NCI-H2171 treated with DMSO at 0.1 percent for 48 hours (cell line): ENCODE measurements around the gene PALLD.
"Not testable (repeated sequence)": the region's sequence is repeated elsewhere in the genome, so short reads cannot be mapped to it uniquely, and the experiment has no call there.

Source experiments
- DNase-seq: peaks from one replicate; lab custom pipeline; 2025; lab: John Stamatoyannopoulos, UW

PALLD gene

DNA sequence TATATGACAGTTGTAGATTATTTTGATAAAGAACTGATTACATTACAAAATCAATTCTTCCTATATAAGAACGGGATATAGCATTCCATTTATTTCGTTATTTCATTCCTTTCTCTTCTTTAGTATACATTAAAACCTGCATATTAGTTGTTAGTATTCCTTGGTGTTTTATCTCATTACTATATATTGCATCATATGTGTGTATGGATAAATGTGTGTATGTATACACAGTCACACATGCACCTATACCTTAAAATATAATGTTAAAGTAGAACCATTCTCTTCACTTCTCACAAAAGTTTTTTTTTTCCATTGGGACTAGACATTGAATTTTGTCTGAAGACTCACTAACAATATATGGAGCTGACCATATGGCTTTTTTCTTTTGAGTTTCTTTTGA is 5.3 kb upstream of the PALLD start:
- no peak for DNase-seq

DNA sequence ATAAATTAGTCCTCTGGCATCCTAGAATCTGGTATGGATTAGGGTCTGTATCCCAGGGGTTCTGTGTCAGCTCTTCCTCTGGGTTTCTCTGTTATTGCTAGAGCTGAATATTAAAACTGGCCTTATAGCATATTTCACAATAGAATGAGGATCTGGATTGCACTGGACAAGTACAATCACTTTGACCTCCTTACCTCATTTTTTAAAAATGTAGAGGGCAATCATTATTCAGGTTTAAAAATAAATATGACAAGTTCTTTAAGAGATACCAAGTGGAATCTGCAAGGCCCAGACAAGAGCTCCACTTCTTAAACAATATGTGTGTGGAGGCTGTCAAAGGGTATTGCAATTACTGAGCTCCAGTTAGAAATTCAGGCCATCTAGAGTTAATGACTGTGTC is 1.4 kb downstream of the PALLD start:
- DNase-seq, result no peak

DNA sequence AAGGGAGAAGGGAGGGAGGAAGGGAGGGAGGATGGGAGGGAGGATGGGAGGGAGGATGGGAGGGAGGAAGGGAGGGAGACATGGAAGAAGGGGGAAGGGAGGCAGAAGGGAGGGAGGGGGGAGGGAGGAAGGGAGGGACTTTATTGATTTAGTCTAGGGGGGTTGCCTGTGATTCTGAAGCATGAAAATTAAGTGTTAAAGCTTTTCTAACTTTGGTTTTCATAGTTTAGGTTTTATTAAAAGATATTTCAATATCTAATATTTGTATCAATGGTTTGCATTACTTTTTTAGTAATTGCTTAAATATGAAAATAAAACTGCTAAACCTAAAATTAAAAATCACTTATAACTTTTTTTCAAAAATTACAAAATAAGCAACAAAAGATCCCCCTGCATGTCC is 2.4 kb downstream of the PALLD start:
- DNase-seq, result no peak

DNA sequence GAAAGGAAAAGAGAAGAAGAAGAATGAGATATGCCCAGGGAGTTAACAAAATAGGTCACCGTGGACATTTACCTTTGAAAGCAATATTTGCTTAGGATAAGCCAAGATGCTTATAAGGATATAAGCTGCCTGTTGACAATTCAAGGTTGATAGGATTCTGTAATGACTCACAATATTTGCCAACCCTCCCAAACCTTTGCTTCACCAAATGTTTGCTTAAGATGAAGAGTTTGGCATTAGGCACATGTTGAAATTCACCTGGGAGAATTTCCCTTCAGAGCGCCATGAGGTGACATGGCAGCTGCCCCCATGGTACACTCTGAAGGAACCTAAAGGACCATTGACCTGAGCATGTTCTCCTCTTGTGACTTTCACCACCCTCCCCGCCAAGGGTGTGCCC is 4.6 kb downstream of the PALLD start:
- no peak for DNase-seq

DNA sequence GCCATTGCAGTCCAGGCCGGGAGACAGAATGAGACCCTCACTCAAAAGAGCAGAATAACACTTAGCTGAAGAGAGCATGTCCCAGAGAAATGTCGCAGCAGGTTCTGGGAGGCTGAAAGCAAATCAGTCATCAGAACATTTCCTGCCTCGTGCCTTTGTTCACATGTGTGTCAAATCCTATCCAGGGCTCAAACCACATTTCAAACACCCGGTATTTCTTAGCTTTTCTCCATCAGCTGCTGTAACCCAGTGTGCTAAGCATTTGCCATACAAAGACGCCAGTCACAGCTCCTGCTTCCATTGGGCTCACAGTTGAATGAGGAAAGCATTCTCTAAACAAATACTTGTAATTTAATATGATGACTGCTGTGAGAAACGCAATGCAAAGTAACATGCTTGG is 6.0 kb downstream of the PALLD start:
- no peak for DNase-seq

DNA sequence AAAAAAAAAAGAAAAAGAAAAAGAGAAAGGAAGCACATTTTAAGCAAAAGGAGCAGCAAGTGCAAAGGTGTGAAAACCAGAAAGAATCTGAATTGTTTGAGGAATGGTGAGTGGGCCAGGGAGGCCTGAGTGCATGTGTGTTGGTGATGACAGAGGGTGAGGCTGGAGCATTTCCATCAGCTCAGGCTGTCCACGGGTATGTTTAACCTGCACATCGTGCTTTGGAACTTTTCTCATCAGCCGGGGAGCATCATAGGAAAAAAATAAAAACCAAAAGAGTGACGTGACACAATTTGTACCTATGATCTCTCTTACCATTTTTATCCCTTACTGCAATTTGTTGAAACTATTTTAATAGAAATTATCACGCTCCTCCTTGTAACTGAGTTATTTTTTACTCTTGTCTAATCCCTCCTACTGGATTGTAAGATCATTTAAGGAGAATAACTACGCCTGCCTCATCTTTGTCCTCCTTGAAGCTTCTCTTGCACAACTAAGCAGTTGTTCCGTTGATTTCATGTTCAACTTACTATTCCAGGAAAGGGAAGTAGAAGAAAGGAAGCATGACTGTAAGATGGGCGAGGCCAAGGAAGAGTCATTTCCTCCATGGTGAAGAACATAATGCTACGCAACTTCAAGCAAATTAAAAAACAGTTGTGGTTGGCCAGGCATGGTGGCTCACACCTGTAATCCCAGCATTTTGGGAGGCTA is 7.0 kb downstream of the PALLD start:
- DNase-seq, result no peak

DNA sequence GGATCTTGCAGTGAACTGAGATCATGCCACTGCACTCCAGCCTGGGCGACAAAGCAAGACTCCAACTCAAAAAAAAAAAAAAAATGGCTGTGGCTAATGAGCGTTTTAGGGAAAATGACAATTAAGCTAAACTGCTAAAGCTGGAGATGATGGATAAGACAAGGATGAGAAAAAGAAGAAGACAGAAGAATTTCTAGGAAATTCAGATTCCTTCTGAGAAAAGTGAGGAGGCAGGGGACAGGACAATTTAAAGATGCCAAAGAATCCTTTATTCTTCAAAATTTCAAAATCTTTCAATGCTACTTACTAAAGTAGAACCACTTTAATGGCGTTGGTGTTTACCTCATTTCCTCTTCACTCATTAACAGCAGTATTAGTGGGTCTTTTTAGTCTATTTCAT is 7.7 kb downstream of the PALLD start:
- DNase-seq, result no peak

DNA sequence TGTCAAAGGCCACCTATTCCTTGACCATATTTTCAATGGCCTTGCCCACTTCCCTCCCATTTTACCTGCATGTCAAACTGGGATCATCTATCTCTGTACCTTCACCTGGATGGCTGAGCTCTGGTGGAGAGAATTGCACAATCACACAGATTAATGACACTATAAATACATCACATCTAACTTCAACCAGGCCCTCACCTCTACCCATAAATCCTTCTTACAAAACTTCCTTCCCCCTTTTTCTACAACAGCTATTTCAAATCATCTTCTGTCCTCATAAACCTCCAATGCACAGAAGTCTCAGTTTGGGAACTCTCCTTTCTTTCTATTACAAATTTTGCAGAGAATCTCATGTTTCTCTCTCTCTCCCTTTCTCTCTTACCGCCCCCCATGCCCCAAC is 9.2 kb downstream of the PALLD start:
- no peak for DNase-seq

DNA sequence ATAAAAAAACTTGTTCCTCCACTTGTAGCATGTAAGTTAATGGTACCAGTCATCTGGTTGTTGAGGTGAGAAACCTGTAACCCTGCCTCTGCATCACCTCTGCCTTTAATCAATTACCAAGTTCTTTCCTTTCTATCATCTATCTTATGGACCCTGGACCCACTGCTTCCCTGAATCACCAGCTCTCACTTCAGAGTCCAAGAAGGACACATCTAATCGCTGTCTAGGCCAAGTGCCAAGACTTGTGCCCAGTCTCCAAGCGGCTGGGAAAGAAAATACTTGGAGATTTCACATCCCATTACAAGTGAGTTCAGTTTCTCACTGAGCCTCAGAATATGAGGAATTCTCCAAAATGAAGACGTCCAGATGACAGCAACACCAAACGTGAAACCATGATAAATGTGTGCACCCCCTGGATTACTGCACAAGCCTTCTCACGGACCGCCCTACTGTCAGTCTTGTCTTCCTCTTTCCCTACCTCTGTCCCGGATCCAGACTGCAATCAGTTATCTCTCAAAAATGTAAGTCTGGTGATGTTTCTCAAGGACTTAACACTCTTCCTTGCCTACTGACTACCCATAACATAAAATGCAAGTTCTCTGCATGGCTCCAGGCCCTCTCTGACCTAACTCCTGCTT is 10.4 kb downstream of the PALLD start:
- DNase-seq, result no peak

DNA sequence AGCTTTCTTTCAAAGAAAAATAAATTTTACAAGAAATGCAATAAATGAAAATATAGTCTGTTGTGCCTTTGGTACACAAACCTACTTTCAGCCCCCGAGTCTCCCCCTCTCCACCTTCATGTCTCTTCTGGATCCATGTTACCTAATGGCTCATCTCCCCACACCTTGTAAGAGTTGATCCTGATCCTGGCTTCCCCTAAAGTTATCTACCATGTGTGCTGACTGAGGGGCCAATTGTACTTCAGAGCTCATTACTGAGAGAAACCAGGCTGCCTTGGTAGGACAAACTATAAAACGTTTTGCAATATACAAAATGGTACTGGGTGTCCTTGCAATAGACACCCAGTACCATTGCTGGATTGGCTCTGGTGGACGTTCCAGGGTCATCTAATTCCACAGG is 11.8 kb downstream of the PALLD start:
- DNase-seq, result no peak

DNA sequence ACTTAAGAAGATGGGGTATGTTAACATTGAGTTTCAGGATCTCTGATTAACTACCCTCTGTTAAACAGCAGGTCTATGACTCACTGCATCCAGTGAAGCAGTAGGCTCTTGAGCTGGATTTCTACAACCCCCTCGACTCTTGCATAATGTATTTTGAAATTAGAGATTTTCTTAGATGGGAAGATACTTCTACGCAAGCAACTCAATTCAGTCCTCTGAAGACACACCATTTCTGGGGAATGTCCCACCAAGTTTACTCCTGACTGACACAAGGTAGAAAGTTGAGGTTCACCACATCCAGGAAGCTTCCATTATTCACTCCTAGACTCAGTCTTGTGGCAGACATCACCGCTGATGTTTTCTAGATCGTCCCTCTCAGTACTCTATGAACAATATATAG is 12.9 kb downstream of the PALLD start:
- no peak for DNase-seq

DNA sequence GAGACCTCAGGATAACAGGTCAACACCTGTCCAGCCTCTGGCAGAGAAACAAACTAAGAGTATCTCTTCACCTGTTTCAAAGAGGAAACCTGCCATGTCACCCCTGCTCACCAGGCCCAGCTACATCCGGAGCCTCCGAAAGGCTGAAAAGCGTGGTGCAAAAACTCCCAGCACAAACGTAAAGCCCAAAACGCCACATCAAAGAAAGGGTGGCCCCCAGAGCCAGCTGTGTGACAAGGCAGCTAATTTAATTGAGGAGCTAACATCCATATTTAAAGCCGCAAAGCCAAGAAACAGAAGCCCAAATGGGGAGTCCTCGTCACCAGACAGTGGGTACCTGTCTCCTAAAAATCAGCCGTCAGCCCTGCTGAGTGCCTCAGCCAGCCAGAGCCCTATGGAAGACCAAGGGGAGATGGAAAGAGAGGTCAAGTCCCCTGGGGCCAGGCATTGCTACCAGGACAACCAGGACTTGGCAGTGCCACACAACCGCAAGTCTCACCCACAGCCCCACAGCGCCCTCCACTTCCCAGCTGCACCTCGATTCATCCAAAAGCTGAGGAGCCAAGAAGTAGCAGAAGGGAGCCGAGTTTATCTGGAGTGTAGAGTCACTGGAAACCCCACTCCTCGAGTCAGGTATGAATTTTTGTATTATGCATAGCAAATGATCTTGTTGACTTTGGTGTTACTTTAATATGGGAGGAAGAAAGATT is 15.1 kb downstream of the PALLD start:
- no peak for DNase-seq

DNA sequence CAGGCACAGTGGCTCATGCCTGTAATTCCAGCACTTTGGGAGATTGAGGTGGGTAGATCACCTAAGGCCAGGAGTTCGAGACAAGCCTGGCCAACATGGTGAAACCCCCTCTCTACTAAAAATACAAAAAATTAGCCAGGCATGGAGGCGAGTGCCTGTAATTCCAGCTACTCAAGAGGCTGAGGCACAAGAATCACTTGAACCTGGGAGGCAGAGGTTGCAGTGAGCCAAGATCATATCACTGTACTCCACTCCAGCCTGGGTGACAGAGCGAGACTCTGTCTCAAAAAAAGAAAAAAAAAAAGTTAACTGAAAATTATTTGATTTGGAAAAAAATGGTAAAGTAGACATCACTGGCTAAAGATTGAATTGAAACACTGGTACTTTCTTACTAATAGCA is 17.0 kb downstream of the PALLD start:
- not testable (repeated sequence) for DNase-seq

DNA sequence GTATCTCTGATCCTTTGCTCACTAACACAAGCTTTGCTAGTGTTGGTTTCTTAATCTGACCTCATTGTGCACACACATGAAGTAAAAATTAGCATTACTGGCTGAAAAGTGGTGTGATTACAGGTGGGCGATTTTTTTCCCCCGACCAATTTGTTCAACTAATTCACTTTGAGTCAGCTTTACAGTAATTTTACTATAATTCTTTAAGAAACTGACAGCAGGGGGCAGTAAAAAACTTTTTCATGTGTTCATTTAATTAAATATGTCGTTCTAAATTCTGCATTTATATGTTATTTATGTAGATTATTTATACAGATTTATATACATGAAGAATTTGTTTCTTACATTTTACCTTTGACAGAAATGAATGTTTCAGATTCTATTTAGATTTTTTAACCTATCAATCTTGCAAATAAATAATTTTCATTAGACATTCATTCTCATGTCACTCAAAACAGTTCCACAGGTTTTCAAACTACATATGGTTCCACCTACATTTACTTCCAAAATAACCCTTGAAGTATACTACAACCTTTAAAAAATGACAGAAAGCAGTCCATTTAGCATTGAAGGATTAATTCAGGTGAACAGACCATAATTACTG is 17.5 kb downstream of the PALLD start:
- DNase-seq, result no peak

DNA sequence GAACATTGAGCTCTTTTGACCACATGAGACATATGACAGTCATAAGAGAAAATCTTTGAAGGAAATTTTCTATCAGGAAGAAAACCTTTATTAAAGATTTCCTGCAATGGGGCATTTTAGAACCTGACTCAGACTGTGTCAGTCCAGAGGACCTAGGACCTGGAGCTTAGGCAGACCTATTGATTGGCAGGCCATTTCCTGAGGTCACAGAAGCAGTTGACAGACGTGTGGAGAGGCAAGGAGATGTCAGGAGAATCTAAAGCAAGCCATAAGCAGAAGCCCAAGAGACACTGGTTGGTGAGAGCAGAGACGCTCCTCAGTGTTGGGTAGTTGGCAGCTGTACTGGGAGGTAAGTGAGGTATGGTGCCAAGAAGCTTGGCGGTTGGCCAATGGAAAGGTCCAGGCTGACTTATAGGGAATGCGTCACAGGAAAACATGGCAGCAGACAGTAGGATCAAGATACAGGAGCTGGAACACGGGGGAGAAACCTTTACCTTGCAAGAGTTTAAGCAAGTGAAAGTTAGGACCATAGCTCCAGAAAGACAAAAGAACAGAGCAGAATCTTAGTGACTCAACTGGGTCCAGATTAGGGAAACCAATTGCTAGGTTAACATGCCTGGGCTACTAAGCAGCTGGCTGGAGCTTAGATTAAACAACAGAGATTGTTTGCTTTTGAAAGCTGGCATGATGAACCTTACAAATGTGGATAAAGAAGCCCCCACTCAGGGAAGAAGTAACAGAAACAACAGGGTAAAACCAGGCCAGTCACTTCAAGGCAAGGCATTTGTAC is 18.6 kb downstream of the PALLD start:
- DNase-seq, result no peak

DNA sequence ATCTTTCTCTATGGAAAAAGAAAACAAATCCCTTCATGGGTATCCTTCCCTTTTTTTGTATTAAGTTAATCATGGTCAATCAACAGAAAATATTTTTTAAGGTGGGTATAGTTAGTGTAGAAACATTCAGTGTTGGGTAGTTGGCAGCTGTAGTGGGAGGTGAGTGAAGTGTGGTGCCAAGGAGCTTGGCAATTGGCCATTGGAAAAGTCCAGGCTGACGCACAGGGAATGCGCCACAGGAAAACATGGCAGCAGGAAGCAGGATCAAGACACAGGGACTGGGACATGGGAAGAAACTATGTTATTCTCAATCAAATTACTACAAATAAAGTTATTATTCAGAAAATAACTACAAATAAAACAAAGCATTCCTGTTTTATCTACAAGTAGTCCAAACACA is 20.0 kb downstream of the PALLD start:
- DNase-seq, result no peak

DNA sequence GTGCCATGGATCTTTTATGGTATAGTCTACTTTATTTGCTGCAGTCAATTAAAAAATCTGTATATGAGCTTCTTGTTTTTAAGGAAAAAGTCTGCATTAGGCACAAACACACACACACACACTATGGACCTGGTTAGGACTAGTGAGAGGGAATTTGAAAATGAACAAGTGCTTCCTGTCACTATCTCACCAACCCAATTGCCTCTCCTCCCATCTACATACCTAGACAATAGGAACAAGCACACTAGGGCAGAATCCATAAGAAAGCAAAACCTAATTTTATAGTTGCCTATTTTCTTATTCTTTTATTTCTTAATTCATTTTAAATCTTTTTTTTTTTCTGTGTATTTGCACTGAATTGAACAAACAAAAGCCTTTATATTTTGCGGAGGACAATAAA is 22.7 kb downstream of the PALLD start:
- DNase-seq, result no peak

DNA sequence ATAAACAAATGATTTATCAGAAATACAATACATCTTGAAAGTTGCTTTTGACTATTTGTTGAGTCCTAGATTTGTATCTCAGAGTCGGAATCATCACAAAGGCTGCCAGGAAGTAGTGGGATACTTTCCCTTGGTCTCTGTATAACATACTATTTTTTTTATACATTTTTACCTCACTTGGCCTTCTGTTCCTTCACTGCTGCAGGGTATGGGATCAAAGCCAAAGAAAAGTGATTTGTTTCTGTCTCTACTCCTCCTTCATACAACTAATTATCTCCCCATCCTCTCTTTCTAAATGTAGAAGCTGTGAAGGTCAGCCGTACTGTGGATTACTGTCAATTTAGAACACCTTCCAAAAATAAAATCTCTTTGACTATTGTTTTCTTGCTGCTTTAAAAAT is 24.9 kb downstream of the PALLD start:
- peak; percentile 42 for DNase-seq

DNA sequence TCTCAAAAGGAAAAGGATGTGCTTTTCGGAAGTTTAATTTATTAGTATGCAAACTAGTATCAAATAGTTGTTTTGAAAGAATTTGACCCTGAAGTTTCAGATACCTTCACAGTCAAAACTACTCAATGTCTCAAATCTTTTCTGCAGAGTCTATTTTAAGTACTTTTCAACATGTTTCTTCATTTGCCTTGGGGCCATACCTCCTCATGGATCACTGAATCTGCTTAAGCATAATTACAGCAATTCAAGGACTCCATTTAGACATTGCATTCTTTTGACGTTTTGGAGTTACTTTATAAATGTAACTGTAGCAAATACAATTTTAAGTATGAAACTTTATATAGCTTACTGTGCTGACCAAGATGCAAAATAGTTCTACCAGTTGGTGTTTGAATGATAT is 25.5 kb downstream of the PALLD start:
- no peak for DNase-seq

DNA sequence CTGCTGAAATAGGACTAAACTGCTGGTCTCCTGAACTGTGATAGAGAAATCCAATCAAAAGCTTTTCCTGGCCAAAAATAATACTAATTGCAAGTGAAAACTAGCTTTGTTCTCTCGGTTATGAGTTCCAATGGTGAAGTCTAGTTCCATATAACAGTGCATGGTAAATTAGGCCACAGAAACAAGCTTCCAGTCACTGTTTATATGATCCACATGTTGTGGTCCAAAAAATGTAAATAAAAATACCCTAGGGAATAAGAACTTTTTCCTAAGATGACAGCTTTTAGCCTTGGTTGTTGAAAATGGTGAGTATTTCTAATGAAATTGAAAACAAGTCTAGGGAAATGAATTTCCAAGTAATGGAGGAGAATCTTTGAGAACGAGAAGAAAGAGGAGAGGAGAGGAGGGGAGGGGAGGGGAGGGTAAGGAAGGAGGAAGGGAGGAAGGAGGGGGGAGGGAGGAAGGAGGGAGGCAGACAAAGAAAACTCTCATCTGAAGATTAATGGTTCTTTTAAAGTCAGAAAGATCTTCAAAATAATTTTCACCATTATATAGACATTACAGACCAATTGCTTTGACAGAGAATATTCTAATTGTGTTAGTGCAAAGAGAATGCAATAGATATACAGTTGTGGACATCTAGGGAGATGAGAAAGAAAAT is 26.1 kb downstream of the PALLD start:
- no peak for DNase-seq

DNA sequence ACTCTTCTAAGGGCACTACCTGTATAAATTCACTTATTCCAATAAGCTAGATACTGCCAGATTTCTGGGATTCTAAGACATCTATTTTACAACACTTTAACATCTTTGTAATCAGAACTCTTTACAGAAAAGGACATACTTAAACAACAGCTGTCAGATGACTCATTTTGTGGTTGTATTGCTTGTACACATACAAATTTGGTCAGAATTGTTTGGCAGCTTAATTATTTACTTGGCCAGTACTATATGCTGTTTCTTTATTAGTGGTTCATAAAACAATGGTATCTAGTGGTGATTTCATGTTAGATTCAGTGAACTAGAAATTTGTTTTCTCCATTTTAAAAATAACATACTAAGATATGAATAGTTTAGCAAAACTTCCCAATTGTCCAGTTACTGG is 27.2 kb downstream of the PALLD start:
- DNase-seq, result no peak

DNA sequence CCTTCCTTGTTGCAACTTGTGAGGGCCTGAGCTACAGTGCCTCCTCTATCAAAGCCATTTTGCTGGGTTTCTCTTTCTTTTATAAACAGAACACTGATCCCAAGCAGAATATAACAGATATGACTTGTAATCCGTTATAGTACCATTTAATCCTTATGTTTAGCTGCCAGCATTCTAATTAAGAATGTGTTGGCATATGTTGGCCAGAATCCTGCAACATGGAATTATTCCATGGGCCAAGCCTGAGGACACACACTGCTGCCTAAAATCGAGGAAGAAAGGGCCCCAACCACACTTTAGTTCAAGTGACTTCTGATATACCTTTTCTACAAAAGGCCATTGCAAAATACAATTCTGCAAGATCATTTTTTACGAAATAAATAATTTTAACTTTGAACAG is 28.0 kb downstream of the PALLD start:
- DNase-seq, result no peak
